Retinal pigment epithelial cell (primary cell): Measurements from ENCODE around the gene SLC9A8.
A peak's percentile ranks its signal among the peaks of the same experiment; 100 is the strongest.
"Not testable (repeated sequence)": the region's sequence is repeated elsewhere in the genome, so short reads cannot be mapped to it uniquely, and the experiment has no call there.

Experiments
- DNase-seq: peaks from one replicate; pipeline ENCODE4 v3.0.0-alpha.2; 2010; ENCODE audit warnings: low read depth
- H3K4me3 ChIP-seq: 2 replicates; pipeline ENCODE4 v1.5.1; 2011; ENCODE audit warnings: mild to moderate bottlenecking, low read length, control low read depth, moderate library complexity
- TF ChIP-seq, protein P1 (sequence below): conservative IDR thresholded peaks from 2 replicates; pipeline ENCODE4 v1.5.1; 2011; ENCODE audit warnings: low read depth, low read length, control low read depth, inconsistent platforms

SLC9A8 gene

GRCh38 chr20:49768204-49769047 lies 44.2 kb upstream of the SLC9A8 start:
- TF ChIP-seq, protein P1, sequence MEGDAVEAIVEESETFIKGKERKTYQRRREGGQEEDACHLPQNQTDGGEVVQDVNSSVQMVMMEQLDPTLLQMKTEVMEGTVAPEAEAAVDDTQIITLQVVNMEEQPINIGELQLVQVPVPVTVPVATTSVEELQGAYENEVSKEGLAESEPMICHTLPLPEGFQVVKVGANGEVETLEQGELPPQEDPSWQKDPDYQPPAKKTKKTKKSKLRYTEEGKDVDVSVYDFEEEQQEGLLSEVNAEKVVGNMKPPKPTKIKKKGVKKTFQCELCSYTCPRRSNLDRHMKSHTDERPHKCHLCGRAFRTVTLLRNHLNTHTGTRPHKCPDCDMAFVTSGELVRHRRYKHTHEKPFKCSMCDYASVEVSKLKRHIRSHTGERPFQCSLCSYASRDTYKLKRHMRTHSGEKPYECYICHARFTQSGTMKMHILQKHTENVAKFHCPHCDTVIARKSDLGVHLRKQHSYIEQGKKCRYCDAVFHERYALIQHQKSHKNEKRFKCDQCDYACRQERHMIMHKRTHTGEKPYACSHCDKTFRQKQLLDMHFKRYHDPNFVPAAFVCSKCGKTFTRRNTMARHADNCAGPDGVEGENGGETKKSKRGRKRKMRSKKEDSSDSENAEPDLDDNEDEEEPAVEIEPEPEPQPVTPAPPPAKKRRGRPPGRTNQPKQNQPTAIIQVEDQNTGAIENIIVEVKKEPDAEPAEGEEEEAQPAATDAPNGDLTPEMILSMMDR, result no peak
- H3K4me3 ChIP-seq, result no peak overlapping the region
- DNase-seq, result peak; percentile 48

DNA sequence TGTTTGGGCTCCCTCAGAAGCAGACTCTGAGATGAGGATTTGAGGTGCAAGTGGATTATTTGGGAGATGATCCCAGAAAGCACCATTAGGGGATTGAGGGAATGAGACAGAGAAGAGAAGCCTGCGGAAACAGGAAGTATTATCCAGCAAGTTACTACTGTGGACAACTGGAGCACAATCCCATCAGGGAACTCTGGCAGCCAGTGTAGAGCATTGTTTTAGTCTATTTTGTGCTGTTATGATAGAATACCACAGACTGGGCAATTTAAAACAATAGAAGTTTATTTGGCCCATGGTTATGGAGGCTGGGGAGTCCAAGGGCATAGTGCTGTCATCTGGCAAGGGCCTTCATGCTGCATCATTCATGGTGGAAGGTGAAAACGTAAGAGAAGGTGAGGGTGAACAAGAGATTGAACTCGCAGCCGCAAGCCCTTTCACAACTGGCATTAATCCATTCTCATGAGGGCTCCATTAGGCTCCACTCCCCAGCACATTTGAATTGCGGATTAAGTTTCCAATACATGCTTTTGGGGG lies 43.5 kb upstream of the SLC9A8 start:
- H3K4me3 ChIP-seq, result no peak overlapping the region
- TF ChIP-seq, protein P1, result no peak
- no peak for DNase-seq

- DNase-seq, result no peak
- TF ChIP-seq, protein P1, result no peak
These were observed 42.0 kb upstream of the SLC9A8 start for GRCh38 chr20:49770634-49771033.

DNA sequence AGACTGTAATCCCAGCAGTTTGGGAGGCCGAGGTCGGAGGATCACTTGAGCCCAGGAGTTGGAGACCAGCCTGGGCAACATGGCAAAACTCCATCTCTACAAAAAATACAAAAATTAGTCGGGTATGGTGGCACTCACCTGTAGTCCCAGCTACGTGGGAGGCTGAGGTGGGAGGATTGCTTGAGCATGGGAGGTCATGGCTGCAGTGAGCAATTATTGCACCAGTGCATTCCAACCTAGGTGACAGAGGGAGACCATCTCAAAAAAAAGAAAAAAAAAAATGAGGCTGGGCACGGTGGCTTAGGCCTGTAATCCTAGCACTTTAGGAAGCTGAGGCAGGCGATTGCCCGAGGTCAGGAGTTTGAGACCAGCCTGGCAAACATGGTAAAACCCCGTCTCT lies 38.4 kb upstream of the SLC9A8 start:
- not testable (repeated sequence) for H3K4me3 ChIP-seq, DNase-seq

More at GRCh38 chr20:49770634-49771033, 42.0 kb upstream of the SLC9A8 start:
- no peak overlapping the region for H3K4me3 ChIP-seq

- DNase-seq, result peak; percentile 80
- H3K4me3 ChIP-seq, result no peak overlapping the region
- TF ChIP-seq, protein P1, result no peak
These were observed 37.4 kb upstream of the SLC9A8 start for GRCh38 chr20:49775229-49775693.

DNA sequence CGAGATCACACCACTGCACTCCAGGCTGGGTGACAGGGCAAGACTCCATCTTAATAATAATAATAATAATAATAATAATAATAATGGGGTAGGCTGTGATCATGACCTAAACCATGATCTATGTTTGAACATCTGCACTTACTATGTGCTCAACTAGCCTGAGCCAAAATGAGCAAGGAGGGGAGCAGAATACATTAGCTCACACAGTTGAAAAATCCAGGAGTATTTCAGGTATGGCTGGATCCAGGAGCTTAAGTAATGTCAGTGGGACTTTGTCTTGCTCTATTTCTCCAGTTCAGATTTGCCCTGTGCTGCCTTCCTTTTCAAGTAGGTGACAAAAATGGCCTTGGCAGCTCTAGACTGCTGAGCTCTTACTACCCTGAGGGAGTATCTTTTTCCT lies 32.7 kb upstream of the SLC9A8 start:
- TF ChIP-seq, protein P1, result no peak
- DNase-seq, result no peak
- H3K4me3 ChIP-seq, result no peak overlapping the region

- no peak overlapping the region for H3K4me3 ChIP-seq
- TF ChIP-seq, protein P1, result no peak
- DNase-seq, result no peak
These were observed 31.0 kb upstream of the SLC9A8 start for GRCh38 chr20:49781676-49782075.

DNA sequence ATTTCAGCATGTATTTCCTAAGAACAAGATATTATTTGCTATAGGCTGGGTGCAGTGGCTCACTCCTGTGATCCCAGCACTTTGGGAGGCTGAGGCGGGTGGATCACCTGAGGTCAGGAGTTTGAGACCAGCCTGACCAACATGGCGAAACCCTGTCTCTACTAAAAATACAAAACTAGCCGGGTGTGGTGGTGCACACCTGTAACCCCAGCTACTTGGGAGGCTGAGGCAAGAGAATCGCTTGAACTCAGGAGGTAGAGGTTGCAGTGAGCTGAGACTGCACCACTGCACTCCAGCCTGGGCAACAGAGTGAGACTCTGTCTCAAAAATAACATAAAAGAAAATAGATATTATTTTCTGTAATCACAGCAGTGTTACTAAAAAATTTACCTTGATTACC lies 30.2 kb upstream of the SLC9A8 start:
- H3K4me3 ChIP-seq, DNase-seq: not testable (repeated sequence)

- DNase-seq, H3K4me3 ChIP-seq: not testable (repeated sequence)
These were observed 29.3 kb upstream of the SLC9A8 start for GRCh38 chr20:49783021-49783995.
